B cell (primary cell): ENCODE measurements around the gene AMER1. TPM values are rescaled to one million over a fixed set of nuclear protein-coding genes. Genes with fewer than 3 reads are reported as not detected.
A peak's percentile ranks its signal among the peaks of the same experiment; 100 is the strongest.

ENCODE experiments used
- ATAC-seq: fragments of 200-7000 bp; cut with Tn5 transposase; one replicate; pipeline ENCODE4 v1.10.0; 2021; ENCODE audit warnings: low read depth, mild to moderate bottlenecking, moderate number of reproducible peaks, moderate library complexity
- CTCF ChIA-PET: fragments of 350-600 bp; sonication (Branson Sonifier 250); formaldehyde crosslinking; loops from one replicate; lab custom pipeline; 2021; ENCODE audit warnings: antibody characterized with exemption, inconsistent platforms; lab: Charles Lee
- POLR2A ChIA-PET: fragments of 350-600 bp; sonication (Branson Sonifier 250); formaldehyde crosslinking; loops from one replicate; lab custom pipeline; 2021; ENCODE audit warnings: antibody characterized with exemption; lab: Charles Lee
- DNase-seq: peaks from one replicate; pipeline ENCODE4 v3.0.0; 2013
- H2AFZ ChIP-seq: 2 replicates; pipeline ENCODE4 v1.6.1; 2012; ENCODE audit warnings: mild to moderate bottlenecking, low read depth, low read length; ENCODE audit not compliant: insufficient read depth, poor library complexity, severe bottlenecking
- H3K27ac ChIP-seq, 2 donors: 1 replicate in 1 of 2; 2 replicates in 1 of 2; pipeline ENCODE4 v1.5.1; 2012 to 2013; ENCODE audit warnings: low read length in 2 of 2, mild to moderate bottlenecking in 2 of 2, moderate library complexity in 1 of 2
- H3K27me3 ChIP-seq, 4 experiments: fragments of 200-600 bp in 1 of 4; sonication (generic) in 1 of 4; replicated peaks in 1 of 4; 1 replicate in 2 of 4; 2 replicates in 2 of 4; pipeline versions ENCODE4 v1.6.1 to v1.7.0; 2013 to 2016; ENCODE audit warnings: low read length in 3 of 4, mild to moderate bottlenecking in 2 of 4, mixed read lengths in 1 of 4, moderate library complexity in 1 of 4; ENCODE audit not compliant: insufficient read depth in 4 of 4, control insufficient read depth in 3 of 4; ENCODE audit errors: control extremely low read depth in 1 of 4
- H3K36me3 ChIP-seq, 2 experiments: replicated peaks in 1 of 2; 1 replicate in 1 of 2; 2 replicates in 1 of 2; pipeline versions ENCODE4 v1.6.1 to v1.7.1; 2013; ENCODE audit warnings: low read length in 1 of 2; ENCODE audit not compliant: insufficient read depth in 2 of 2, control insufficient read depth in 1 of 2; ENCODE audit errors: control extremely low read depth in 1 of 2, extremely low read depth in 1 of 2
- H3K4me1 ChIP-seq, 2 donors: fragments of 200-600 bp in 1 of 2; sonication (generic) in 1 of 2; 1 replicate in 1 of 2; 2 replicates in 1 of 2; pipeline versions ENCODE4 v1.5.1 to v1.6.1; 2013 to 2017; ENCODE audit warnings: low read length in 2 of 2; ENCODE audit not compliant: control insufficient read depth in 2 of 2, insufficient read depth in 2 of 2
- H3K4me2 ChIP-seq: replicated peaks from 2 replicates; pipeline ENCODE3; 2012; ENCODE audit warnings: mild to moderate bottlenecking, low read depth, low read length; ENCODE audit not compliant: poor library complexity, severe bottlenecking
- H3K4me3 ChIP-seq, 5 experiments: fragments of 200-600 bp in 1 of 5; sonication (generic) in 1 of 5; 1 replicate in 3 of 5; 2 replicates in 2 of 5; pipeline versions ENCODE4 v1.5.1 to v1.7.0; 2011 to 2016; ENCODE audit warnings: low read length in 4 of 5, mild to moderate bottlenecking in 4 of 5, low read depth in 2 of 5, control low read depth in 1 of 5, moderate library complexity in 1 of 5; ENCODE audit not compliant: insufficient read depth in 1 of 5; ENCODE audit errors: control extremely low read depth in 1 of 5, extremely low read depth in 1 of 5
- H3K79me2 ChIP-seq: fragments of 200-600 bp; sonication (generic); one replicate; pipeline ENCODE4 v1.6.0; 2016; ENCODE audit warnings: low read length; ENCODE audit not compliant: control insufficient read depth, insufficient read depth
- H3K9ac ChIP-seq: fragments of 200-600 bp; sonication (generic); 2 replicates; pipeline ENCODE4 v1.6.1; 2017; ENCODE audit warnings: mild to moderate bottlenecking, low read length, moderate library complexity
- H3K9me3 ChIP-seq, 3 donors: one replicate each; pipeline versions ENCODE4 v1.6.1 to v1.7.1; 2013; ENCODE audit warnings: low read length in 2 of 3; ENCODE audit not compliant: control insufficient read depth in 2 of 3, insufficient read depth in 1 of 3; ENCODE audit errors: control extremely low read depth in 1 of 3
- H4K20me1 ChIP-seq: 2 replicates; pipeline ENCODE4 v1.6.0; 2012; ENCODE audit warnings: mild to moderate bottlenecking, low read length; ENCODE audit not compliant: insufficient read depth, control insufficient read depth, poor library complexity, severe bottlenecking
- H3K27ac Mint-ChIP-seq: one replicate; pipeline ENCODE4 v1.8.0; 2021; ENCODE audit warnings: mixed read lengths
- H3K27me3 Mint-ChIP-seq: one replicate; pipeline ENCODE4 v1.8.0; 2021; ENCODE audit warnings: mixed read lengths
- H3K4me1 Mint-ChIP-seq: one replicate; pipeline ENCODE4 v1.8.0; 2021; ENCODE audit warnings: mixed read lengths
- H3K4me3 Mint-ChIP-seq: one replicate; pipeline ENCODE4 v1.8.0; 2021; ENCODE audit warnings: mixed read lengths
- H3K9me3 Mint-ChIP-seq: one replicate; pipeline ENCODE4 v1.8.0; 2022; ENCODE audit warnings: mixed read lengths; ENCODE audit not compliant: insufficient read depth
- CTCF ChIP-seq: fragments of 200-600 bp; IDR thresholded peaks from one replicate; pipeline ENCODE4 v1.8.0; 2022; ENCODE audit warnings: antibody characterized with exemption, mild to moderate bottlenecking
- EZH2 ChIP-seq: IDR thresholded peaks from 2 replicates; pipeline ENCODE4 v1.6.1; 2012; ENCODE audit warnings: borderline replicate concordance, low read depth, mild to moderate bottlenecking, moderate library complexity, low read length; ENCODE audit not compliant: insufficient read depth, poor library complexity, severe bottlenecking
- WGBS: methylation state at CpG from one replicate; pipeline ENCODE4 v1.1.5; 2013; ENCODE audit warnings: missing lambda C conversion rate; ENCODE audit not compliant: insufficient coverage; 5-methylcytosine and 5-hydroxymethylcytosine counted together
- intact Hi-C: fragments of 100-400 bp; cut with micrococcal nuclease; formaldehyde crosslinking; loops from one replicate; pipeline ENCODE4 v1.10.0; 2022
- polyA plus RNA-seq: library from polyadenylated mRNA; depleted of rRNA; stranded (reverse); fragments of >200 nt; gene quantifications from 2 replicates; pipeline ENCODE4 v1.2.3, GENCODE V29; 2012
- total RNA-seq, 2 donors: library from RNA; stranded (reverse); fragments of 120-200 nt in 1 of 2; gene quantifications; 1 replicate in 1 of 2; 2 replicates in 1 of 2; pipeline versions ENCODE4 v1.2.3 to v1.2.4, GENCODE V29; 2013 to 2022

AMER1 gene
- total and polyA plus RNA-seq, 2 donors (not counting 1 experiment from before 2014, with no cell fraction given) = 1.5 to 8.6 TPM

DNA sequence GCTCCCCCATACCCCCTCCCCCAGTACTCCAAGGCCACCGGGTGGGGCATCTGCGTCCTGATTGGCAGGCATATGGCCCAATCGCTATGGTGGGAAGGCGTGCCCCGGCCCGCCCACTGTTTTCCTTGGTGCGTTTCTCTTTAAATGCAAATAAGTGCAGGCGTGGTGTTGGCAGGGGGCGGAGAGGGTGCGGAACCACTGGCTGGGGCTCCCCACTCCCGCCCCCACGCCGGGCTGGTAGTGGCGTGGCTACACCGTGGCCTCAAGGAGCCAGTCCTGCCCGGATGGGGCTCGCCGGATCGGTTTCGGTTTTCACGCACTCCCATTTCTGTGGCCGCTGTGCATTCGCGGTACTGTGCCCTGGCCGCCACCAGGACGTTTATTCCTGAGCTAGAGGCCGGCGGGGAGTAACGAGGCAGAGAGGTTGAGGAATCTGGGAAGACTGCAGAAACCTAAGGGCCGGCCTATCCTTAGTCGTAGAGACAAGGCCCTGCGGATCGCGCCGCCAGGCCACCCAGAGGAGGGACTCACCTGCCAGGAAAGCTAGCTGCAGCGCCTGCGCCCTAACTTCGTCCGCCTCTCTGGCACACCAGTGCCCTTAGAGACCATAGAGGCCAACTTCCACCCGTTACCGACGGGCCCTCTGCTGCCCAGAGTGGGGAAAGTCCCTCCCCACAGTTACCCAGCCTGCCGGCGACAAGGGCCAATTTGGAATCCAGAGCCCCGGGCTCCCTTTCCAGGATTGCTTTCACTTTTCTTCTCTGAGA, 410 bp upstream of the AMER1 start:
- ChIA-PET POLR2A (interaction anchor here (1.0 to 1.4 kb wide), 3 partner anchors 452 to 855 kb away, joined by 3 to 5 read pairs (median 3); partner anchors contain the start of gene SPIN4), CTCF (no interaction called here)
- Histone ChIP-seq H3K27me3 (no peaks in the 10 kb centered on the region), H3K4me3 (peak overlapping the region; percentile 21 to 82 (median 78)), H3K36me3 (no peaks in the 10 kb centered on the region), H3K9ac (peak overlapping the region; percentile 77), H4K20me1 (no peaks in the 10 kb centered on the region), H3K9me3 (no peaks in the 10 kb centered on the region), H3K79me2 (no peaks in the 10 kb centered on the region), H3K27ac (peak overlapping the region; percentile 86 to 89), H3K4me2 (peak overlapping the region; percentile 80), H3K4me1 (peaks cover 3 to 19% of the 10 kb centered on the region in 2 donors), H2AFZ (peak overlapping the region; percentile 83)
- Mint-ChIP-seq H3K27ac (peak overlapping the region; percentile 92), H3K4me3 (peak overlapping the region; percentile 92), H3K27me3 (no peaks in the 10 kb centered on the region), H3K9me3 (no peaks in the 10 kb centered on the region), H3K4me1 (peaks cover 24% of the 10 kb centered on the region)
- no peak for TF ChIP-seq EZH2
- no peak for TF ChIP-seq CTCF
- WGBS = under 1% methylated on average over 35 of the region's 45 CpGs
- ATAC-seq (peak; percentile 87), DNase-seq (peak; percentile 91)
- intact Hi-C loops = loop anchor here (2.0 to 10.0 kb wide), 5 partner anchors 451 to 1201 kb away; partner anchors contain the start of genes ZC3H12B and ZC4H2
